ENCODE data around the gene ZCCHC24. TPM values are rescaled to one million over a fixed set of nuclear protein-coding genes. Genes with fewer than 3 reads are reported as not detected.

Gene ZCCHC24
- total and polyA plus RNA-seq, 2 of the 8 experiments (the other 6 are each of a cell fraction or from before 2014, with no cell fraction given) = 3.9 to 6.9 TPM

- no peak for TF ChIP-seq POLR2A (IDR thresholded peaks at IDR 0.05; ENCODE audit: control extremely low read depth in 1 of 2, low read depth in 2 of 2, low read length in 2 of 2)
- TF ChIP-seq, protein P1, sequence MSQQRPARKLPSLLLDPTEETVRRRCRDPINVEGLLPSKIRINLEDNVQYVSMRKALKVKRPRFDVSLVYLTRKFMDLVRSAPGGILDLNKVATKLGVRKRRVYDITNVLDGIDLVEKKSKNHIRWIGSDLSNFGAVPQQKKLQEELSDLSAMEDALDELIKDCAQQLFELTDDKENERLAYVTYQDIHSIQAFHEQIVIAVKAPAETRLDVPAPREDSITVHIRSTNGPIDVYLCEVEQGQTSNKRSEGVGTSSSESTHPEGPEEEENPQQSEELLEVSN (IDR thresholded peaks at IDR 0.05) = no peak
- TF ChIP-seq POU5F1 (IDR thresholded peaks at IDR 0.05; ENCODE audit: low read depth, low read length) = no peak
- no peak for TF ChIP-seq CBX5 (IDR thresholded peaks at IDR 0.05; ENCODE audit: low read depth, low read length)
- no peak for TF ChIP-seq ZNF274 (IDR thresholded peaks at IDR 0.05; ENCODE audit: borderline replicate concordance, extremely low read depth, low read length)
- no peak for TF ChIP-seq JUND (IDR thresholded peaks at IDR 0.05; ENCODE audit: low read length)
- no peak for TF ChIP-seq TAF1 (IDR thresholded peaks at IDR 0.05; ENCODE audit: low read depth, low read length)
Observed at GRCh38 chr10:79483948-79484347, 38.5 kb upstream of the ZCCHC24 start (continued).
